Fibroblast of skin of abdomen (primary cell): ENCODE results near the gene CD72. TPM values are rescaled to one million over a fixed set of nuclear protein-coding genes. Genes with fewer than 3 reads are reported as not detected.

ENCODE experiments used
- DNase-seq: peaks from one replicate; pipeline ENCODE4 v3.0.0-alpha.2; 2013
- polyA plus RNA-seq, 2 experiments: library from polyadenylated mRNA; unstranded; fragments of 120-200 nt; gene quantifications; one replicate each; pipeline ENCODE4 v1.2.1, GENCODE V29; 2013; ENCODE audit not compliant: insufficient read length in 2 of 2

The CD72 gene
- 0.82 TPM for polyA plus RNA-seq (2013, experiment 1 of 2; ENCODE audit: insufficient read length)
- polyA plus RNA-seq (2013, experiment 2 of 2; ENCODE audit: insufficient read length) = 0.63 TPM

DNA sequence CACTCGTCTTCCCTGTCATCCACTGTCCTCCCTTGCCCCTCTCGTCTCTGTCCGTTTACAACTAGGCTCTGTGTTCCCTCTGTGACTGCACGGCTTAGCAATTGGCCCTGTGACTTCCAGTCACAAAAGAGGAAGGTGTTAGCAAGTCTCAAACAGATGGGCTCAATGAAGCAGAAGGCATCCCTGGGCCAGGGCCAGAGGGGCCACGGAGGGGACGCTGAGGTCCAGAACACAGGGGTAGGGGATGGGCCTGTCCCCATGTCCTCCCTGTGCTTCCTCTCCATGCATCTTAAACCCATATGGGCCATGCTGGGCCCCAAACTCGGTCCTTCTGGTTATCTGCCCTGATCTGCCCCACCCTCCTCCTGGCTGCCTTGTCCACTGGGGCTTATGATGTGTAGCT lies at the start of gene CD72:
CD72 (minus strand) TSS at position 89 of the 403 bp plus-strand sequence. CDS start 110 bp downstream, outside the sequence.
- DNase-seq = no peak

GRCh38 chr9:35667939-35668338 lies 49.7 kb upstream of the CD72 start:
- no peak for DNase-seq

DNA sequence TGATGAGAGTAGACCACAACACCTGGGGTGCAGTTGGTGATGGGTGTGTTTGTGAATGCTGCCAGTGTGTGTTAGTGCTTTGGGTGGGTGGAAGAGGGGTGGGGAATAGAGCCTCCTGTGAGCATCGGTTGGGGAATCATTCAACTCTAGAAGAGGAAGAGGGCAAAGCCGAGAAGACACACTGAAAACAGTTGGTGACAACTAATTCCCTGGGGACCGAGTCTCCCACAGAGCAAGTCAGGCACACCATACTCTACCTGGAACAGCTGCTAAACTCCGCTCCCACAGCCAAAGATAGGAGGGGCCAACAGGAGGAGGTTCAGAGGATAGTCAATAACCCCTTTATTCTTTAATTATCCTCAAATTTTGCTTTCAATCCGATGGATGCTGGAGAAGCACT lies 48.3 kb upstream of the CD72 start:
- DNase-seq = no peak

- DNase-seq = peak; percentile 69
Measured at GRCh38 chr9:35666045-35666444, 47.8 kb upstream of the CD72 start.

DNA sequence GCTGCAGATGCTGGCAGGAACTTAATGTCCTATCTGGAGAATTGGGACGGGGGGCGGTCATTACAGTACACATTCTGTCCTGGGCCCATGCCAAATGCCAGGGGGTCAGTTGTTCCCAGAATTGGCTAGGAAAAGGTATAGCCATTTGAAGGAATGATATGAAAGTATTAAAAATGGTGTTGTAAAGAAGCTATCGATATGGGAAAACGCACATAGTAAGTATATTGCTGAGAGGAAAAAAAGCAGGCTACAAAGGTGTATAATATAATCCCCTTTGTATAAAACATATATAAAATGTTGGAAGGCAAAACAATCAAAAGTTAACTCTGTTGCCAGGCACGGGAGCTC lies 47.2 kb upstream of the CD72 start:
- DNase-seq = no peak

- peak; percentile 75 for DNase-seq
Measured at GRCh38 chr9:35664531-35665470, 46.6 kb upstream of the CD72 start, which contains the start of gene ARHGEF39. ARHGEF39 (minus strand) TSS chr9:35665195; CDS start chr9:35665169, 26 bp downstream.

DNA sequence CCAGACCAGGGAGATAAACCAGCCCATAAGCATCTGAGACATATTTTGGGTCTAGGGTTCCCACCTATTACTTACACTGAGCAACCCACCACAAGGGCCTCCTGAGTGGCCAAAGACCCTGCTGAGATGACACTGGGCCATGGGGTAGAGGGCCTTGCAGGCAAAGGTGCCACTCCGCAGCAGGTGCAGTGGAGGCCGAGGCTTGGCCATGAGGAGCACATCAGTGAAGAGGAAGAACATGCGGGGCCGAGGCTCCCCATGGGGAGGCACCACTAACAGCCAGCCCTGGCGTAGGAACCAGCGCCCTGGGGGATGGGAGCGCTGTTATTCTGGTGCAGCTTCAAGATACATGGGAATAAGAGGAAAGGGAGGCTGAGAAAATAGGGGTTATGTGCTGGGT lies 44.2 kb upstream of the CD72 start:
- DNase-seq = no peak

- DNase-seq = no peak
Measured at GRCh38 chr9:35661756-35662350, 43.6 kb upstream of the CD72 start.

GRCh38 chr9:35660966-35661415 lies 42.8 kb upstream of the CD72 start:
- peak; percentile 48 for DNase-seq

GRCh38 chr9:35659340-35659739 lies 41.1 kb upstream of the CD72 start:
- DNase-seq = no peak

- DNase-seq = peak; percentile 54
Measured at GRCh38 chr9:35658968-35659220, 40.7 kb upstream of the CD72 start.

DNA sequence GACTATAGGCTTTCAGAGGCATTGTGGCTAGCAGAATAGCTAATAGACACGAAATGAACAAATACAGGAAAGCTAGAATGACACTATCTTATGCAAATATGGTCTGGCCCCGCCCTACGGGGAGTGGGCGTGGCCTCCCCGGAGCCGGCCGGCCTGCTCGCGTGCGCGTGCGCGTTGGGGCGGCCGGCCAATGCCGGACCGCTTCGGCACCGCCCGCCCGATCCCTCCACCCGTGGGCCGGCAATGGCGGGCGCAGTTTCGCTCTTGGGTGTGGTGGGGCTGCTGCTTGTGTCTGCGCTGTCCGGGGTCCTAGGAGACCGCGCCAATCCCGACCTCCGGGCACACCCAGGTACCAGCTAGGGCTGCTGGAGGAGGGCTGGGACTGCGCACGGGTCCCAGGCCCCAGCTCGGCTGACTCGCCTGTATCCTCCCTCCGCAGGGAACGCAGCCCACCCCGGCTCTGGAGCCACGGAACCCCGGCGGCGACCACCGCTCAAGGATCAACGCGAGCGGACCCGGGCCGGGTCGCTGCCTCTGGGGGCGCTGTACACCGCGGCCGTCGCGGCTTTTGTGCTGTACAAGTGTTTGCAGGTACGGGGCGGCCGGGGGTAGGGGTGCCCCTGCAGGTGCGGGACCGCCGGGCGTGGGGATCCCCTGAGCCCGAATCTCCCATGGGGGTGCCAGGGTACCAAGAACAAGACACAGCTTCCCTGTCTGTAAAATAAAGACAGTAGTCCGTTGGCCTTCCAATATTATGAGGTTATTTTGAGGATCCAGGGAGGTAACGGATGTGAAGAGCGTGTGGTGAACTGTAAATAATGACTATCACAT lies 40.1 kb upstream of the CD72 start, which contains the start of gene CCDC107:
CCDC107 (plus strand) TSS at position 156 of the 831 bp plus-strand sequence; CDS start at position 244, 88 bp downstream.
- peak; percentile 82 for DNase-seq

DNA sequence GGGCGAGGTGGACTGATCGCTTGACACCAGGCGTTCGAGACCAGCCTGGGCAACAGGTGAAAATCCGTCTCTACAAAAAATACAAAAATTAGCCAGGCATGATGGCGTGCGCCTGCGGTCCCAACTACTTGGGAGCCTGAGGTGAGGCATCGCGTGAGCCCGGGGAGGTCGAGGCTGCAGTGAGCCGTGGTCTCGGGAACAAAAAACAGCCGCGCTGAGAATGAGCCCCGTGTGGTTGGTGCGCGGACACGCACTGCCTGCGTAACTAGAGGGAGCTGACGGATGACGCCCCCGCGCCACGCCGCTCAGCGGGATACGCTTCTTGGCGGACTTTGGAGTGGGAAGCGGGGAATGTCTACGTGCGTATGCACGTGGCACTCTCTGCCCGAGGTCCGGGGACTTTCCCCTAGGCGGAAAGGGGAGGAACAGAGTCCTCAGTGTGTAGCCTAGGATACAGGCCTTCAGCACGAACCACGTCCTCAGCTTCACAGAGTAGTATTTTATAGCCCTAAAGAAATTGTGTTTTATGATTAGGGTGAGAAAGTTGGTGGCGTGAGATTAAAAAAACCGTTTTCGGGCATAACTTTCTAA lies 39.4 kb upstream of the CD72 start, which contains the start of gene RMRP:
RMRP (minus strand) TSS at position 474 of the 591 bp plus-strand sequence.
- peak; percentile 100 for DNase-seq

DNA sequence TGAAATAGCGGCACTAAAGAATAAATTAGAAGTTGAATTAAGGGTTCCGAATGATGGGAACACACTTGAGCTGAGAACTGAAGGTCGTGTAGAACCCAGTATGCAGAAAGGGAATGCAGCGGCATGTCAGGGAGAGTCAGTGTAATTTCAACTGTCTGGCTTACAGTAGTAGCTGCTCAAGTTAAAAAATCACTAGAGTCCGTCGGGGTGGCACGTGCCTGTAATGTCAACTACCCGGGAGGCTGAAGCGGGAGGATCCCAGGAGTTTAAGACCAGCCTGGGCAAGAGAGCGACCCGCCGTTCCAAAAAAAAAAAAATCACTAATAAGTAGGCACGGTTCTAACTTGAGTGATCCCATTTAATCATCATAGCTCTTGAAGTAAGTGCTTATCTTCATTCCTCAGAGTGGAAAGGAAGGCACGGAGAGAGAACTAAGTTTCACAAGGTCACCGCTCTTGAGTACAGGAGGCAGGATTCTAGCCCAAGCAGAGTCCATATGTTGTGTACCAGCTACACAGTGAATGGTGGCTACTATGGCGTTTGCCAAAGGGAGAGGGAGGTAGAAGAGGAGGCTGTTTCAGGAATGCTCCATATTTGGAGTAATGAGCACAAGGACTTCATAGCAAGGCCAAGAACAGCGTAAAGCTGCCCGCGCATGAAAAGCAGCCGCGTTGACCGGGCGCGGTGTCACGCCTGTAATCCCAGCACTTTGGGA lies 38.8 kb upstream of the CD72 start:
- DNase-seq = no peak

DNA sequence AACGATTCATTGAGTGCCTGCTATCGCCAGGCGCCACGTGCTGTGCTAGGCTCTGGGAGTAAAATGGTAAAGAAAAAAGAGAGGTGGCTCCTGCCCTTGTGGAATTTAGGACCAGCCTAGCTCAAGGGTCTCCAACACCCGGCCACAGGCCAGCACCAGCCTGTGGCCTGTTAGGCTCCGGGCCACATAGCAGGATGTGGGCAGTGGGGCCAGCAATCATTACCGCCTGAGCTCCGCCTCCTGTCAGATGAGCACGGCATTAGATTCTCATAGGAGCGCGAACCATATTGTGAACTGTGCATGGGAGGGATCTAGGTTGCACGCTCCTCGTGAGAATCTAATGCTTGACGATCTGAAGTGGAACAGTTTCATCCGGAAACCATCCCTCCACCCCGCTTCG lies 38.1 kb upstream of the CD72 start:
- DNase-seq = no peak

GRCh38 chr9:35653611-35654010 lies 35.4 kb upstream of the CD72 start:
- DNase-seq = no peak

DNA sequence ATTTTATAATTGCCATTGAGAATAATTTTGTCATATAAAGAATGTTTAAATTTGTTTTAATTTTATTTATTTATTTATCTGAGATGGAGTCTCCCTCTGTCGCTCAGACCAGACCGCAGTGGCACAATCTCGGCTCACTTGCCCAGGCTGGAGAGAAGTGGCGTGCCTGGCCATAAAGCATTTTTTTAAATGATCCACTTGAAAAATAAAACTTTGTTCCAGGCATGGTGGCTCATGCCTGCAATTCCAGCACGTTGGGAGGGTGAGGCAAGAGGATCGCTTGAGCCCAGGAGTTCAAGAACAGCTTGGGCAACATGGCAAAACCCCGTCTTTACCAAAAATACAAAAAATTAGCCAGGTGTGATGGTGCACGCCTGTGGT lies 34.6 kb upstream of the CD72 start:
- DNase-seq = no peak

DNA sequence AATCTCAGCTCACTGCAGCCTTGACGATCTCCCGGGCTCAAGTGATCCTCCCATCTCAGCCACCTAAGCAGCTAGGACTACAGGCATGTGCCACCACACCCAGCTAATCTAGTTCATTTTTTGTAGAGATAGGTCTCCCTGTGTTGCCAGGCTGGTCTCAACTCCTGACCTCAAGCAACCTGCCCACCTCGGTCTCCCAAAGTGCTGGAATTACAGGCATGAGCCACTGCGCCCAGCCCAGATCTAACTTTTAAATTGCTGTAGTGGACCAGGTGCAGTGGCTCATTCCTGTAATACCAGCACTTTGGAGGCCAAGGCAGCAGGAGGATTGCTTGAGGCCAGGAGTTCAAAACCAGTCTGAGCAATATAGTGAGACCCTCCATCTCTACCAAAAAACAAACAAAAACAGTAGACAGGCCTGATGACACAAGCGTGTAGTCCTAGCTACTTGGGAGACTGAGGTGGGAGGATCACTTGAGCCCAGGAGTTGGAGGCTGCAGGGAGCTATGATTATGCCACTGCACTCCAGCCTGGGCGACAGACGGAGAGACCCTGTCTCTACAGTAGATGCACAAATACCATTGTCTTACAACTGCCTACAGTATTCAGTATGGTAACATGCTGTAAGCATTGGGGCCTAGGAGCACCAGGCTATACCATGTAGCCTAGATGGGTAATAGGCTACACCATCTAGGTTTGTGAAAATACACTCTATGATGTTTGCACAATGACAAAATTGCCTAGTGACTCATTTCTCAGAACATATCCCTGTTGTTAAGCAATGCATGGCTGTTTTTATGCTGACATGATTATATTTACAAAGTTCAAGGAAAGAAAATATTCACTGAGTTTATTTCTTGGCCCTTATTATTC lies 34.0 kb upstream of the CD72 start:
- DNase-seq = no peak

GRCh38 chr9:35650341-35651158 lies 32.3 kb upstream of the CD72 start, which contains the start of gene SIT1:
SIT1 (minus strand) TSS chr9:35650931; CDS start chr9:35650853, 78 bp downstream.
- DNase-seq = no peak
